Activated CD4-positive, alpha-beta T cell treated with anti-CD3 and anti-CD28 coated beads, Interleukin-2, amount 10 ng/mL, durations not matched to agents 24 days and 14 days (primary cell): Measurements from ENCODE around the gene CDK10. TPM values are rescaled to one million over a fixed set of nuclear protein-coding genes. Genes with fewer than 3 reads are reported as not detected.
"Not testable (repeated sequence)": the region's sequence is repeated elsewhere in the genome, so short reads cannot be mapped to it uniquely, and the experiment has no call there.

Experiments
- DNase-seq: peaks from one replicate; pipeline ENCODE4 v3.0.0; 2022
- H3K27ac Mint-ChIP-seq: one replicate; pipeline ENCODE4 v1.8.0; 2022; ENCODE audit warnings: mild to moderate bottlenecking, mixed read lengths
- H3K27me3 Mint-ChIP-seq: one replicate; pipeline ENCODE4 v1.8.0; 2022; ENCODE audit warnings: mixed read lengths
- H3K36me3 Mint-ChIP-seq: one replicate; pipeline ENCODE4 v1.8.0; 2022; ENCODE audit warnings: low read depth, mild to moderate bottlenecking, mixed read lengths
- H3K4me1 Mint-ChIP-seq: one replicate; pipeline ENCODE4 v1.8.0; 2021; ENCODE audit warnings: mixed read lengths
- H3K4me3 Mint-ChIP-seq: one replicate; pipeline ENCODE4 v1.8.0; 2022; ENCODE audit warnings: mild to moderate bottlenecking, moderate library complexity, mixed read lengths
- H3K9me3 Mint-ChIP-seq: one replicate; pipeline ENCODE4 v1.8.0; 2021; ENCODE audit warnings: mixed read lengths
- intact Hi-C: fragments of 100-400 bp; cut with micrococcal nuclease; formaldehyde crosslinking; loops from one replicate; pipeline ENCODE4 v1.15.1; 2023
- total RNA-seq: library from RNA; stranded (reverse); gene quantifications from 2 replicates; pipeline ENCODE4 v1.2.3, GENCODE V29; 2022

Gene CDK10
- total RNA-seq, 1 donor from 2014 or later, result 108 TPM

- no peaks in the 10 kb centered on the region for H3K9me3 Mint-ChIP-seq
- peaks cover 37% of the 10 kb centered on the region for H3K36me3 Mint-ChIP-seq
- H3K27me3 Mint-ChIP-seq, result no peaks in the 10 kb centered on the region
- H3K4me1 Mint-ChIP-seq, result peaks cover 33% of the 10 kb centered on the region
- H3K27ac Mint-ChIP-seq, result peak overlapping the region; percentile 87
- intact Hi-C loops, result loop anchor here (1.0 kb wide), 1 partner anchor 44 kb away; no protein-coding TSS in a partner anchor
- H3K4me3 Mint-ChIP-seq, result peak overlapping the region; percentile 97
- no peak for DNase-seq
Measured at GRCh38 chr16:89656435-89657121, 29.9 kb upstream of the CDK10 start.

DNA sequence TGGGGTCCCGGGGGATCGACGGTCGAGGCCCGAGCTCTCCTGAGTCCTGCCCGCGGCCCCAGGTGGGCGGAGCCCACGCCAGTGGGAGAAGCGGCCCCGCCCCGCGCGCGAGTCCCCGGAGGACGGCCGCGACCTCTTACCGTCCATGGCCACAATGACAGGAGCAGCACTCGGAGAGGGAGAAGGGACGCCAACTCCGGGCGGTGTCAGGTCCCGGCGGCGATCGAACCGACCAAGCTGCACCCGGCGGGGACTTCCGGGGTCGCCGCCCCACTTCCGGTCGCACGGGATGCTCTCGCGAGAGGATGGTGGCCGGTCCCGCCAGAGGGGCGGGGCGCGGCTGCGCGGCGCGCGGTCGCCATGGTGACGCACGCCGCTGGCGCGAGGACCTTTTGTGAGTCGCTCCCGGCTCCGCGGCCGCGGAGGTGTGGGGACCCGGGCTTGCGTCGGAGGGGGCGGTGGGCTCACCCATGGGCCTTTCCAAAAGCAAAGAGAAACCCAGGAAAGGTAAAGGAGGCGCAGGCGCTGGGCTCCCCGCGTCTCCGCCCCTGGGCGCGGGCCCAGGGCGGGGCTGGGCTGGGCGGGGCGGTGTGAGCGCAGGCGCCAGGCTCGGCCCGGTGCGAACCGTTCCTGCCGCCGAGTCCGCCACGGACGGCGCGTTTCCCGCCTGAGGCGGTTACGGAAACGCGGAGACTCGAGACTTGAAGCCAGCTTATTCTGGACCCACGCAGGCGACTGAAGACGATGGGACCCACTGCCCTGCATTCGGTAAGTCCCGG is 28.9 kb upstream of the CDK10 start, which contains the start of the genes CHMP1A and SPATA33:
Gene CHMP1A (minus strand): TSS at position 267 of the 779 bp plus-strand sequence. CDS start 120 bp downstream, at position 147.
Gene SPATA33 (plus strand): TSS at position 395 of the 779 bp plus-strand sequence. CDS start 76 bp downstream, at position 471.
- H3K27ac Mint-ChIP-seq, result peak within 1 kb of the TSS; percentile 92
- intact Hi-C loops, result loop anchor here (1.0 kb wide), 2 partner anchors 43 to 97 kb away; partner anchors contain the start of gene RPL13
- peaks cover 33% of the 10 kb centered on the region for H3K4me1 Mint-ChIP-seq
- peak within 1 kb of the TSS; percentile 97 for H3K4me3 Mint-ChIP-seq
- peaks cover 45% of the 10 kb centered on the region for H3K36me3 Mint-ChIP-seq
- no peaks in the 10 kb centered on the region for H3K27me3 Mint-ChIP-seq
- no peaks in the 10 kb centered on the region for H3K9me3 Mint-ChIP-seq
- DNase-seq, result peak; percentile 98

GRCh38 chr16:89658221-89658879 is 28.1 kb upstream of the CDK10 start:
- intact Hi-C loops, result loop anchor here (1.0 kb wide), 1 partner anchor 98 kb away; the partner anchor contains the start of gene RPL13
- H3K36me3 Mint-ChIP-seq, result peaks cover 51% of the 10 kb centered on the region
- H3K27me3 Mint-ChIP-seq, result no peaks in the 10 kb centered on the region
- H3K4me3 Mint-ChIP-seq, result peak overlapping the region; percentile 97
- peak; percentile 79 for DNase-seq
- H3K9me3 Mint-ChIP-seq, result no peaks in the 10 kb centered on the region
- H3K4me1 Mint-ChIP-seq, result peaks cover 33% of the 10 kb centered on the region
- H3K27ac Mint-ChIP-seq, result peak overlapping the region; percentile 92

- intact Hi-C loops, result no loop called here
- H3K27ac Mint-ChIP-seq, result no peak overlapping the region
Measured at GRCh38 chr16:89660146-89660545, 26.3 kb upstream of the CDK10 start.

DNA sequence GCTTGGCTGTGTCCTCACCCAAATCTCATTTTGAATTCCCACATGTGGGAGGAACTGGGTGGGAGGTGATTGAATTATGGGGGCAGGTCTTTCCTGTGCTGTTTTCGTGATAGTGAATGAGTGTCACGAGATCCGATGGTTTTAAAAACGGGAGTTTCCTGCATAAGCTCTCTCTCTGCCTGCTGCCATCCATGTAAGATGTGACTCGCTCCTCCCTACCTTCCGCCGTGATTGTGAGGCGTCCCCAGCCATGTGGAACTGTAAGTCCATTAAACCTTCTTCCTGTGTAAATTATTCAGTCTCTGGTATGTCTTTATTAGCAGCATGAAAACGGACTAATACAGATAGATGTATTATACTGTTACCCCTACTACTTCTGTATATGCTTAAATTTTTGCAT is 25.3 kb upstream of the CDK10 start:
- H3K27ac Mint-ChIP-seq, result no peak overlapping the region
- H3K9me3 Mint-ChIP-seq, result peaks cover 2% of the 10 kb centered on the region
- no peaks in the 10 kb centered on the region for H3K27me3 Mint-ChIP-seq
- no peak overlapping the region for H3K4me3 Mint-ChIP-seq
- no peak for DNase-seq
- intact Hi-C loops, result no loop called here
- H3K36me3 Mint-ChIP-seq, result peaks cover 44% of the 10 kb centered on the region
- H3K4me1 Mint-ChIP-seq, result peaks cover 24% of the 10 kb centered on the region

More at GRCh38 chr16:89660146-89660545, 26.3 kb upstream of the CDK10 start:
- no peak for DNase-seq
- Mint-ChIP-seq H3K36me3 (peaks cover 44% of the 10 kb centered on the region), H3K4me1 (peaks cover 29% of the 10 kb centered on the region), H3K9me3 (no peaks in the 10 kb centered on the region), H3K27me3 (no peaks in the 10 kb centered on the region), H3K4me3 (peak overlapping the region; percentile 11)

DNA sequence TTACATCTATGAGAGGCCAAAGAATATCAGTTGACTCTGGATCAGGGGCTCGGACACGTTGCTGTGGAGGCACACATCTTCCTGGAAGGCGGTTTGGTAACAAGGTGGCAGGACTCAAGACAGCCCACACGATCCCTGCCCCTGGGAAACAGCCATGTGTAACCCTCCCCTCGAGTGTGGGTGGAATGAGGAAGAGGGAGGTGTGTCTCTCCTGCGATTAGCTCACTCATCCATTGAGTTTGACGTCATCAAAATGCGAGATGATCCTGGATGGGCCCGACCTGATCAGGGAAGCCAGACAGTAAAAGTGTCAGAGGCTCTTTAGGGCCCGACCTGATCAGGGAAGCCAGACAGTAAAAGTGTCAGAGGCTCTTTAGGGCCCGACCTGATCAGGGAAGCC is 22.3 kb upstream of the CDK10 start:
- H3K4me3 Mint-ChIP-seq, H3K27me3 Mint-ChIP-seq, intact Hi-C loops, DNase-seq, H3K9me3 Mint-ChIP-seq, H3K27ac Mint-ChIP-seq: not testable (repeated sequence)
- peaks cover 43% of the 10 kb centered on the region for H3K36me3 Mint-ChIP-seq
- H3K4me1 Mint-ChIP-seq, result peaks cover 14% of the 10 kb centered on the region

GRCh38 chr16:89667000-89667399 is 19.5 kb upstream of the CDK10 start:
- DNase-seq, intact Hi-C loops, H3K4me3 Mint-ChIP-seq, H3K27me3 Mint-ChIP-seq, H3K27ac Mint-ChIP-seq, H3K9me3 Mint-ChIP-seq: not testable (repeated sequence)
- H3K4me1 Mint-ChIP-seq, result peaks cover 11% of the 10 kb centered on the region
- H3K36me3 Mint-ChIP-seq, result peaks cover 23% of the 10 kb centered on the region

DNA sequence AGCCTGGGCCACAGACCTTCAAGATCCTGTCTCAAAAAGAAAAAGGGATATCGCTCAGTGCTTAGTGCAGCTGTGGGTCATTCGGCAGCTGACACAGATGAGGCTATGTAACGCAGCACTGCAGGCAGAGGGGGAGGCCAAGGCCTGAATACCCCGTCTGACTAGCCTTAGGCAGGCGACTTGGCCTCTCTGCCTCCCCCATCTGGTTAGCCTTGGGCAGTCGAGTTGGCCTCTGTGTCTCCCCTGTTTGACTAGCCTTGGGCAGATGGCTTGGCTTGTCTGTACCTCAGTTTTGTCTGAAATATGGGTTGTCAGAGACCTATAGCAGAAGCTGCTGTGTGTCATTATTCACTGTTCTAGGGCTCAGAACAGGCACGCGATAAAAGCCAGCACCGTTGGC is 18.9 kb upstream of the CDK10 start:
- Mint-ChIP-seq H3K4me3 (no peak overlapping the region), H3K27me3 (no peaks in the 10 kb centered on the region), H3K4me1 (peaks cover 12% of the 10 kb centered on the region), H3K27ac (no peak overlapping the region), H3K36me3 (peaks cover 18% of the 10 kb centered on the region), H3K9me3 (peaks cover 4% of the 10 kb centered on the region)
- intact Hi-C loops, result no loop called here
- no peak for DNase-seq

GRCh38 chr16:89668790-89669158 is 17.7 kb upstream of the CDK10 start:
- Mint-ChIP-seq H3K36me3 (peaks cover 8% of the 10 kb centered on the region), H3K27me3 (no peaks in the 10 kb centered on the region), H3K9me3 (peaks cover 4% of the 10 kb centered on the region), H3K4me1 (peaks cover 12% of the 10 kb centered on the region), H3K27ac (no peak overlapping the region), H3K4me3 (no peak overlapping the region)
- intact Hi-C loops, result no loop called here
- no peak for DNase-seq

DNA sequence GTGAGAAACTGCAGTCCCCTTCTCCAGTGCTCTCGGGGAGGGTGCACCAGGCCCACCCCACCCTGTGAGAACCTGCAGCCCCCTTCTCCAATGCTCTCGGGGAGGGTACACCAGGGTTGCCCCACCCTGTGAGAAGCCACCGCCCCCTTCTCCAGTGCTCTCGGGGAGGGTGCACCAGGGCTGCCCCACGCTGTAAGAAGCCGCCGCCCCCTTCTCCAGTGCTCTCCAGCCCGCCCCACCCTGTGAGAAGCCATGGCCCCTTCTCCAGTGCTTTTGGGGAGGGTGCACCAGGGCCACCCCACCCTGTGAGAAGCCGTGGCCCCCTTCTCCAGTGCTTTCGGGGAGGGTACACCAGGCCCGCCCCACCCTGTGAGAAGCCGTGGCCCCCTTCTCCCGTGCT is 16.7 kb upstream of the CDK10 start:
- Mint-ChIP-seq H3K9me3 (peaks cover 4% of the 10 kb centered on the region), H3K27me3 (no peaks in the 10 kb centered on the region), H3K4me1 (peaks cover 12% of the 10 kb centered on the region), H3K4me3 (no peak overlapping the region), H3K36me3 (peaks cover 8% of the 10 kb centered on the region), H3K27ac (no peak overlapping the region)
- intact Hi-C loops, result no loop called here
- no peak for DNase-seq

- no peak overlapping the region for H3K27ac Mint-ChIP-seq
- H3K4me1 Mint-ChIP-seq, result peaks cover 12% of the 10 kb centered on the region
- H3K36me3 Mint-ChIP-seq, result peaks cover 9% of the 10 kb centered on the region
- no peak for DNase-seq
- H3K4me3 Mint-ChIP-seq, result no peak overlapping the region
- peaks cover 4% of the 10 kb centered on the region for H3K9me3 Mint-ChIP-seq
- no peaks in the 10 kb centered on the region for H3K27me3 Mint-ChIP-seq
- intact Hi-C loops, result no loop called here
Measured at GRCh38 chr16:89670496-89671431, 15.7 kb upstream of the CDK10 start.

DNA sequence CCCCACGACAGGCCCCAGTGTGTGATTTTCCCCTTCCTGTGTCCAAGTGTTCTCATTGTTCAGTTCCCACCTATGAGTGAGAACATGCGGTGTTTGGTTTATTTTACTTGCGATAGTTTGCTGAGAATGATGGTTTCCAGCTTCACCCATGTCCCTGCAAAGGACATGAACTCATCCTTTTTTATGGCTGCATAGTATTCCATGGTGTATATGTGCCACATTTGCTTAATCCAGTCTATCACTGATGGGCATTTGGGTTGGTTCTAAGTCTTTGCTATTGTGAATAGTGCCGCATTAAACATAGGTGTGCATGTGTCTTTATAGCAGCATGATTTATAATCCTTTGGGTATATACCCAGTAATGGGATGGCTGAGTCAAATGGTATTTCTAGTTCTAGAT is 14.9 kb upstream of the CDK10 start:
- H3K27me3 Mint-ChIP-seq, H3K9me3 Mint-ChIP-seq, H3K4me3 Mint-ChIP-seq, H3K36me3 Mint-ChIP-seq, intact Hi-C loops, DNase-seq, H3K27ac Mint-ChIP-seq: not testable (repeated sequence)
- H3K4me1 Mint-ChIP-seq, result peaks cover 12% of the 10 kb centered on the region
